Stimulated activated CD8-positive, alpha-beta memory T cell treated with anti-CD3 and anti-CD28 coated beads, Interleukin-12 subunit alpha, Interleukin-12 subunit beta, amount 100 ng/mL, for 1 hour (primary cell): ENCODE data around the gene FURIN.
A peak's percentile ranks its signal among the peaks of the same experiment; 100 is the strongest.
"Not testable (repeated sequence)": the region's sequence is repeated elsewhere in the genome, so short reads cannot be mapped to it uniquely, and the experiment has no call there.

ENCODE experiments used
- DNase-seq: peaks from one replicate; pipeline ENCODE4 v3.0.0-alpha.2; 2020; ENCODE audit warnings: low read depth

Gene FURIN

GRCh38 chr15:90902840-90903732 lies 34.7 kb downstream of the FURIN start, which contains the start of gene MAN2A2:
MAN2A2 (plus strand) TSS chr15:90903302; CDS start chr15:90904208, 906 bp downstream.
- DNase-seq: peak; percentile 52

GRCh38 chr15:90903733-90904536 lies 35.5 kb downstream of the FURIN start:
- no peak for DNase-seq

DNA sequence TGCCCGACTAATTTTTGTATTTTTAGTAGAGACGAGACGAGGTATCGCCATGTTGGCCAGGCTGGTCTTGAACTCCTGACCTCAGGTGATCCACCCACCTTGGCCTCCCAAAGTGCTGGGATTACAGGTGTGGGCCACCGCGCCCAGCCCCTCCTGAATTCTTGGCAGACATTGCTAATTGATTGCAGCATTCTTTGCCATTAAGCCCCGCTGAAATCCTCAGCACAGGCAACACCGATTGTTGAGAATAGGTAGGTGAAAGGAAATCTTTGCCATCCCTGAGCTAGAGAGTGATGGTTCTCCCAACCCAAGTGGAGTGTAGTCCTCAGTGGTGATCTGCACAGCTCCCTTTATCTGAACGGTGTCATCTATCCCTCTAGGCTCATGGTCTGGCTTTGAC lies 36.4 kb downstream of the FURIN start:
- no peak for DNase-seq

GRCh38 chr15:90905306-90906180 lies 37.2 kb downstream of the FURIN start:
- DNase-seq: no peak

DNA sequence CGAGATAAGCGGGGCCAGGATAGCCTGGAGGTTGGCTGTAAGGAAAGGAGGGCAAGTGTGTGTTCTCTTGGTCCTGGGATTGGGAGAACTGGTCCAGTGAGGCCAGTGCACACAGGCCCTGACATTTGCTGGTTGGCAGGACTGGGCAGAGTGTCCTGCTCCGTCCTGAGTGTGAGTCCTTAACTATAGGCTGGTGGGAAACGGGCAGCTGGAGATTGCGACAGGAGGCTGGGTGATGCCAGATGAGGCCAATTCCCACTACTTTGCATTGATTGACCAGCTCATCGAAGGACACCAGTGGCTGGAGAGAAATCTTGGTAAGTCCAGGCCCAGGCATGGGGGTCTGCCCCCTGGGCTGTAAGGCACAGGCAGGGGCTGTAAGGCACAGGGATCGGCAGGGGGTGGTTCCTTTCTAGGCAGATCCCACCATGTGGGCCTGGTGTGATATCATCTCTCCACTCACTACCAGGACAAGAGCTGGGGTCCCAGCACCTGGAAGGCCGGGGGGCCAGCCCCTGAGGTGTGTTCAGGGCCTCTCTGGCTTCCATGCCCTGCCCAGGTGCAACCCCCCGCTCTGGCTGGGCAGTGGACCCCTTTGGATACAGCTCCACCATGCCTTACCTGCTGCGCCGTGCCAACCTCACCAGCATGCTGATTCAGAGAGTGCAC lies 37.9 kb downstream of the FURIN start:
- DNase-seq: no peak

DNA sequence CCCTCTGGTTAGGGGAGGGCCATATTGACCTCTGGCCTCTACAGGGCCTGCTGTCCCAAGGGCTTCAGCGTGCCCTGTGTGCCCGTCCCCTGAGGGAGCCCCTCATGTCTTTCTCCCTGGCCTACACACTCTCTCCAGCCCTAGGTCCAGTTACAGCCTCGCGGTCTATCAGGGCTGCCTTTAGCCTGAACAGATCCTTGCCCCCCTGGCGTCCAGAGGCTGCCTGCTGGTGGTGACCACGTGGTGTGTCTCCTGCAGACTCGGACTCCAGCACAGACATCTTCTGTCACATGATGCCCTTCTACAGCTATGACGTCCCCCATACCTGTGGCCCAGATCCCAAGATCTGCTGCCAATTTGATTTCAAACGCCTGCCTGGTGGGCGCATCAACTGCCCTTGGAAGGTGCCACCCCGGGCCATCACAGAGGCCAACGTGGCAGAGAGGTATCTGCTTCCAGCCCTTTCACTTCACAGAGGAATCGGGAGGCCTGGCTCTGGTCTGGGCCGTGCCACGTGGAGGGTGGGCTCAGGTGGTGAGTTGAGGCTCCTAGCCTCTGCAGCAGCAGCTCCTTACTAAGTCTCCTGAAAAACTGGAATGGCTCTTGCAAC lies 38.8 kb downstream of the FURIN start:
- DNase-seq: no peak

DNA sequence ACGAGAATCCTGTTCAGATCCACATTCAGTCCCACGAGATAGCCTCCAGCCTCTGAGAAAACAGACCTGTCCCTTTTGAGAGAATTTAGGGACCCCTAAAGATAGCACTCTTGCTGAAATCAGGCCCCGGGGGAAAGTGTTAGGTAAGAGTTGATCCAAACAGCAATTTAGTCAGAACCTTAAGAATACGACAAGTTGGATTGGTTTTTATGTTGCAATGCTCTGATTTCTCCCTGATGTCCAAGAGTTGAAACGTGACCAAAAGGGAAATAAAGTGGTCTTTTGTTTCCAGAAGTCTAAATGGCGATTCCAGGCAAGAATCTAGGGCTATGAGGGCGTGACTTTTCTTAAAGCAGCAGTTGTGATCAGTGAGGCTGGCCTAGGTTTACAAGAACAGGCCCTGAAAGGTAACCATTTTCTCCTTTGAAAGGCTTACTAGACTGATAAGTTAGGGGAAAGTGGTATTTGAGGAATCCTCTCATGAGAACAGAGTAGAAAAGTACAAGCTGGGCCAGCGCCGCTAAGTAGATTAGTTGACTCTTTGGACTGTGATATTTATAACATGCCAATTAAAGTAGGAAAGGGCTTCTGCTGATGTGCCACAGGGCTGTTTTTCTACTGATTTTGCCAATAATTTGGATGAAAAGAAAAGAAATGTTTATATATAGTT lies 39.6 kb downstream of the FURIN start:
- DNase-seq: no peak

- not testable (repeated sequence) for DNase-seq
Observed at GRCh38 chr15:90909449-90909848, 41.1 kb downstream of the FURIN start.

DNA sequence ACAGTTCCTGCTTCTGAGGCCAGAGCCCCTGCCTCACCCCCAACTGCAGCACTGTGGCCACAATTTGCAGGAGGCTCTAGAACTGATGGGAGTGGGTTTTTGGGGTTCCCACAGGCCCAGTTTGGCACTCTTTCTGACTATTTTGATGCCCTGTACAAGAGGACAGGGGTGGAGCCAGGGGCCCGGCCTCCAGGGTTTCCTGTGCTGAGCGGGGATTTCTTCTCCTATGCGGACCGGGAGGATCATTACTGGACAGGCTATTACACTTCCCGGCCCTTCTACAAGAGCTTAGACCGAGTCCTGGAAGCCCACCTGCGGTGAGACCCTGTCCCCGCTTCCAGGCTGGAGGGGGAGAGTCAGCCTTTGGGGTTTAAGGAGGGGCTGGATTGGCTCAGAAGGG lies 41.6 kb downstream of the FURIN start:
- no peak for DNase-seq

- DNase-seq: no peak
Observed at GRCh38 chr15:90910441-90911301, 42.3 kb downstream of the FURIN start.

DNA sequence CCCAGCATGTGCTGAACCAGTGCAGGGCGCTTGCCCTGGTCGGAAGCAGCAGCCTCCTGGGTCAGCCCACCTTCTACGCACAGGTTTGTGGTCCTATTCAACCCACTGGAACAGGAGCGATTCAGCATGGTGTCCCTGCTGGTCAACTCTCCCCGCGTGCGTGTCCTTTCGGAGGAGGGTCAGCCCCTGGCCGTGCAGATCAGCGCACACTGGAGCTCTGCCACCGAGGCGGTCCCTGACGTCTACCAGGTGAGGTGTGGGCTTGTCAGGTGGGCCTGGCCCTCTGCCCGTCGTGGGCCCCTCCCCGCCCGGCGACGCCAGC lies 42.9 kb downstream of the FURIN start:
- DNase-seq: no peak

GRCh38 chr15:90911906-90912769 lies 43.8 kb downstream of the FURIN start:
- DNase-seq: no peak

- DNase-seq: no peak
Observed at GRCh38 chr15:90912770-90913075, 44.3 kb downstream of the FURIN start.

DNA sequence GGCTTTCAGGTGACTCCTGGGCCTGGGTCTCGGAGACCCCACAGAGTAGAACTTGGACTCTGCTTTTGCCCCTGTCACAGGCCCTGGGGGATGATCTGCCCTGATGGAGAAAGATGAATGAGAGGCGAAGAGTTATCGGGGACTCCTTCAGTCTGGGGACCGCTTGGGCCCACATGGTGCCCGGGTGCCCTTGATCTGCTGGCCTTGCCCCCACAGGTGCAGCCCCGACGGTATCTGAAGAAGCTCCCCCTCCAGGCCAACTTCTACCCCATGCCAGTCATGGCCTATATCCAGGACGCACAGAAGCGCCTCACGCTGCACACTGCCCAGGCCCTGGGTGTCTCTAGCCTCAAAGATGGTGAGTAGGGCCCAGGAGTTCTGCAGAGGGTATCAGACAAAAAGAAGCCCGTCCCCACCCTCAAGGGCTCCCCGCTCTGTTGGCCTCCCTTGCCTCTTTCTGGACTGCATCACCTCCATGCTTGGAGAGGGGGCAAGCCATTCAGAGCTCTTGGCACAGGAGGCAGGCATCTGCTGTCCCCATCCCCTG lies 45.1 kb downstream of the FURIN start:
- no peak for DNase-seq

DNA sequence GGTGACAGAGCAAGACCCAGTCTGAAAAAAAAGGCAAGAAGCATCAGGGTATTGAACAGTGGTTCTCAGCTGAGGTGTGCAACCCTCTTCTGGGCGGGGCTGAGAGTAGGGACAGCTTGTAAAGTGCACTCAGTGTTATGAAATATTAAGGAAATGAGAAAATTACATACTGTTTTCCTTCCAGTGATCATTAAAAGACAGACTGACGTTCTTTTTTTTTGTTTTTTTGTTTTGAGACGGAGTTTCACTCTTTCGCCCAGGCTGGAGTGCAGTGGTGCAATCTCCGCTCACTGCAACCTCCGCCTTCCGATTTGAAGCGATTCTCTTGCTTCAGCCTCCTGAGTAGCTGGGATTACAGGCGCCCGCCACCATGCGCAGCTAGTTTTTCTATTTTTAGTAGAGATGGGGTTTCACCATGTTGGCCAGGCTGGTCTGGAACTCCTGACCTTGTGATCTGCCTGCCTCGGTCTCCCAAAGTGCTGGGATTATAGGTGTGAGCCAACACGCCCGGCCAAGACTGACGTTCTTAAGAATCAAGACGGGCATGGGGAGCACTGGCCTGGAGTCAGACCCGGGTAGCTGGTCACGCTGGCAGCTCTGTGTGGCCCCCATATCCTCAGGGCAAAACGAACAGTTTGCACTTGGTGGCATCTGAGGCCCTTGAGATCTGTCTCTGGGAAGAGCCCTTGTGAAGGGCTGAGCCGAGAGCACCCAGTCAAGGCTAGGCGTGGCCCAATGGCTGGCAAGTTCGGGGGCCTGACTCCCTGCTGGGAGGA lies 46.1 kb downstream of the FURIN start:
- DNase-seq: no peak

- no peak for DNase-seq
Observed at GRCh38 chr15:90915216-90915807, 46.9 kb downstream of the FURIN start.

DNA sequence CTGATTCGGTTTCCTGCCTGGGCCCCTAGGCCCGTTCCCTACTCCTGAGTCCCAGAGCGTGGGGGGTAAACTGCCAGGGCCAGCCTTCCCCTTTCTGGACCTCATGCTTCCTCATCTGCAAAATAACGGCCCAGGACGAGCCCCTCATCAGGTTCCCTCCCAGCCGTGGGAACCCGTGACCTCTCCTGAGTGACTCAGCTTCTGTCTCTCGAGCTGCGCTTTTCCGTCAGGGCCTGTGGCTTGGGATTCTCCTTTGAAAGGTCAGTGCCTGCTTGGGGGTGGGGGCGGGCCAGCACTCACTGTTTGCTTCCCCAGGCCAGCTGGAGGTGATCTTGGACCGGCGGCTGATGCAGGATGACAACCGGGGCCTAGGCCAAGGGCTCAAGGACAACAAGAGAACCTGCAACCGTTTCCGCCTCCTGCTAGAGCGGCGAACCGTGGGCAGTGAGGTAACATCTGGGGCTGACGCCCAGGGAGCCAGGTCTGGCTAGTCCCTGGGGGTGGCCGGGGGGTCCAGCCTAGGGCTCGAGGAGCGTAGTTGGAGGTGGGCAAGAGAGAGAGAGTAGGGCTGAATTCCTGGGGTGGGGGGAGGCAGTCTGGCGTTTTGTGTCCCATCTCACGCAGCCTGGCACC lies 47.5 kb downstream of the FURIN start:
- DNase-seq: no peak
